HG03439 (cell line): ENCODE measurements around the gene CCDC197.

ENCODE experiments used
- ATAC-seq: cut with Tn5 transposase; IDR thresholded peaks from one replicate; pipeline ENCODE4 v1.9.1; 2021; ENCODE audit warnings: mild to moderate bottlenecking, moderate library complexity; ENCODE audit not compliant: unreplicated experiment

The CCDC197 gene

DNA sequence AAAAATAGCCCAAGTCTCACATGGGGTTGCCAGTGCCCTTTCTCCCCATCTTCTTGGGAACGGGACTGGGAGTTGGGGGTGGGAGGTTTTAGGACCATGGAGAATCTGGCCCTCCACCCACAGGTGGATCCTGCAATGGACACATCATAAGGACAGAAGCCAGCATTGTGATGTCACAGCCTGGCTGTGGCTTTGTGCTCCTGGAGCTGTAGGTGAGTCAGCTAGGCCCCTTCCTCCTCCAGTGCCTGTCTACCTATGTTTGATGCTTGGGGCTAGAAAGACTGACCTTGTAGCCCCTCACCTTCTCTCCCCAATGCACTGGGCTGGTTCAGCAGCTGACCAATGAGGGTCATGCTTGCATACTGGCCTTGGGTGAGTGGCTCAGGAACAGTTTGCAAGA, at the start of gene CCDC197:
Gene CCDC197 (plus strand): TSS at position 220 of the 400 bp plus-strand sequence. CDS start 831 bp downstream, outside the sequence.
- ATAC-seq: no peak

DNA sequence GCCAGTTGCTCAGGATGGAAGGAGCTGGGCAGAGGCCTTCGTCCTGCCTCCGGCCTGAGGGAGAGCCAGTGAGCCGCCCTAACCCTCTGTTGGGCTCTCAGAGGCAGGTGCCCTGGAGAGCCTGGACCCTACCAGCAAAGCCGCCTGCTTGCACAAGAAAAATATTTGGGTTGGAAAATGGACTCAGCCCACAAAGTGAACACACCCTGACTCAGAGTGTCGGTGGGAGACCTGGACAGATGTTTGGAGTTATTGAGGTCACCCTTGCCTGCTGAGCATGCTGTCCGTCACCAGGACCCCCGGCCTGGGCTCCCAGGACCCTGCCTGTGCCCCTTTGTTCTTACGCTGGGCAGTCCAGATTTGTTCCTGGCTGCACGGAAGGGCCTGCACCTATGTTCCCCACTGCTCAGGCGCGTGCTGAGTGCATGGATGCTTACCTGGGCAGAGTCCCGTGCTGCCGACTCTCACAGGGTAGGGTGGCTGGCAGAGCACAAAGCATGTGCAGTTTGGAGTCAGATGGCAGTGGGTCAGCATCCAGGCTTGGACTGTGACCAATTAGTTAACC, 47.5 kb upstream of the CCDC197 start:
- no peak for ATAC-seq

DNA sequence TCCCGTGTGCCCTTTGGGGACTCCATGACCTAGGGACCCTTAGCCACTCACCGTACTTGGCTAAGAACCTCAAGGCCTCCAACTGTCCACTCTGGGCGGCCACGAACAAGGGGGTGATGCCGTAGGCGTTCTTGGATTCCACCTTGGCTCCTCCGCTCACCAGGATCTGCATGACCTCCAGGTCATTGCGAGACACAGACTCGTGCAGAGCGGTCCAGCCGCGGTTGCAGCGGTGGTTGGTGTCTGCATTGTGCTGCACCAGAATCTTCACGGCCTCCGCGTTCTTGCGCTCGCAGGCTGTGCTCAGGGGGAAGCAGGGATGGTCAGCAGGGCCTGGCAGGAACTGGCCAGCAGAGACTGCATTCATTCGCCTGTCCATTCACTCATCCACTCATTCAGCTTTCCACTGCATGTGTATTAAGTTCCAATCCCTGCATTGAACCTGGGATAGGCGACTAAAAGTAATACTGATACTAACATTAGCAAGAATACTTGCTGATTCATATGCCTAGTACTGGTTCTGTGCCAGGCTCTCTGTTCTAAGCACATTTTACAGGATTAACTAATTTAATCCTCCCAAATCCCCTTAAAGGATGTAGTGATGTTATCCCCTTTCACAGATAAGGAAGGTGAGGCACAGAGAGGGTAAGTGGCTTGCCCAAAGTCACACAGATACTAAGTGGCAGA, 46.0 kb upstream of the CCDC197 start:
- ATAC-seq: no peak

DNA sequence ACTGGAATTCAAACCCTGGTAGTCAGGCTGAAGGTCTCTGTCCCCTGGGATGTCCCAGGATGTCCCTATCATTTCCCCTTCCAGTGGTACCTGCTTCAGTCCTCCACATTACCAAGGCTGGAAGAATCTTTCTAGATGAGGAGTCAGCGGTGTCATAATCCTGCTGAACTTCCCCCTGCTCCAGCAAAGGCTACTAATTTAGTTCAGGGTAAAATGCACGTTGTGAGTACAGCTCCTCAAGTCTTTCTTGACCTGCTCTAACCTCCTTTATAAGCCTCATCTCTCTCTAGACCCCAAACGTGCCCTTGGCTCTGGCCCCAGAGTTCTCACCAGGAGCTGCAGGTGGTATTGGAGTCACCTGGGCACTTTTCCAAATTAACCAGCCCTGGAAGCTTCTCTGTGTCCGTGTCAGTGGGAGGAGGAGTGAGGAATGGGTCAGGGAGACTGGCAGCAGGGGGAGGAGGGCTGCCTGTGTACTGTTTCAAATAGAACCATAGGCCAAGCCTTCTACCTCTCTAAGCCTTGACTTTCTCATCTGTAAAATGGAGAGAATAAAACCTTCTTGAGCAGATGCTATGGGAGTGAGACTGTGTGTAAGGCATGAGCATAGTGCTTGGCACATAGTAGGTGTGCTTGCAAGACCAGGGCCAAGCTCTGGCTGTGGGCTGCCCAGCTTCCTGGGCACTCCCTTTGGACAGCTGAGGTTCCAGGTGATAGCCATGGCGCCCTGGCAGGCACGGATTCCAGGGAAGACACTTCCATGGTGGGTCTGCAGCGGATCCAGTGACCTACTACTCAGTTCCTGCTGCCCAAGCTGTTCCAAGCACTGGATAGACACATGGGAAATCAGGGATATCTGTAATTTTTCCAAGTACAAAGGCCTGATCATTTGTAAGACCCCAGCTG, 45.2 kb upstream of the CCDC197 start:
- ATAC-seq: no peak

DNA sequence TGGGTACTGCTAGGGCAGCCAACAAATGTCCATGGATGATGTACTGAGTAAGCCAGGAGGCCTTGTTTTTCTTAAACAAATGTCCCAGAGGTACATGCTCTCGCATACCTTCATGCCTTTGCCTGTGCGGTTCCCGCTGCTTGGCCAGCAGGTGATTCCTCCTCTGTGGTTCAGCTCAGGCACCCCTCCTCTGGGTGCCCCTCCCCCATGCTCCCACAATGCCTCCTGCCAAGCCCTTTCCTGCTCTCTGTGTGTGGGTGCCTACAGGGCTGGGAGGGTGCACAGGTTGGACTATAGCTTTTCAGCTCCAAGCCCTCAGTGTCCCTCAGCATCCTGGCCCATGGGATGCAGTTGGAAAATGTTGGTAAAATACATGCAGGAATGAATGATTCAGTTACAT, 44.3 kb upstream of the CCDC197 start:
- no peak for ATAC-seq

DNA sequence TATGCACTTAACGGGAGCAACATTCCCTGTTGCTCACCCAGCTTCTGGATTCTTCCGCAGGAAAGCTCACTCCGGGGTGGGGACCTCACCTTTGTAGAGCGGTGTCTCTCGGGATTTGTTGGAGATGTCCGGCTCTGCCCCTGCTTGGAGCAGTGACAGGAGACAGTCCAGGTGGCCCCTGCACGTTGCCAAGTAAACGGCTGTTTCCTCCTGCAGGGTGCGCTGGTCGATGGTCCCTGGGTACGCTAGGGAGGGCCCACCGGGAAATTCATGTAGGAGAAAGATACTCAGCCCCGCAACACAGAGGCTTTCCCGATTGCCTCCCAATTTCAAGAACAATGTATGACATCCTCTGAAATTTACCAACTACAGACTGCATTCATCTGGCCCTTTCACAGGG, 43.8 kb upstream of the CCDC197 start:
- ATAC-seq: no peak

DNA sequence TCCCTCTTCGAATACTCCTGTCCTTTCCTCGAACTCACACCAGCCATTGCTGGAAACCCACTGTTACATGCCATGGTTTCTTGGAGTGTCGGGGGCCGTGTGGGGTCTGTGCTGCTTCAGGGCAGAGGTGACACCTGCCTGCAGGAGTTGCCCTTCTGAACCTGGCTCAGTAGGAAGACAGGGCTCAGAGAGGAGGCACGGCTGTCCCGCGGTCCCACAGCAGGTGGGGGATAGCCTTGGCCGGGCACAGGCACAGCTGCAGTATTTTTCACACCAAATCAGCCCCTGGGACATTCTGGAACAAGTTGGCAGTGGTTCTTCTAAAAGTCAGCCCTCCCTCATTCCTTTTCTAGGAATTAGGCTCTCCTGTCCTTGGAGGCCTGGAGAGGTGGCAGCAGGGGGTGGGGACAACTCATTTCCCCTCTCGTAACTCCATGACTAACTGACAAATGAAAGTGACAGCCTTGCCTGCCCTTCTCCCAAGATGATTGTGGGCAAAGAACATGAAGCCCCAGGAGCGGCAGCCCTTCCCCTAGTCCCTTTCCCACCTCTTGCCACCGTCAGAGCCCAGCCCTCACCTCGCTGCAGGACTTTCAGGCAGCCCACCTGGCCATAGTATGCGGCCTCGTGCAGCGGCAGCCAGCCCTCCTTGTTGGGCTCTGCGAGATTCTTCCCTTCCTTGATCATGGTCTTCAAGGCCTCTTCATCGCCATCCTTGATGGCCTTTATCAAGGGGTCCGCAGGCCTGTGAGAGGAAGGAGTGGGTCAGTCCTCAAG, 43.2 kb upstream of the CCDC197 start:
- no peak for ATAC-seq

DNA sequence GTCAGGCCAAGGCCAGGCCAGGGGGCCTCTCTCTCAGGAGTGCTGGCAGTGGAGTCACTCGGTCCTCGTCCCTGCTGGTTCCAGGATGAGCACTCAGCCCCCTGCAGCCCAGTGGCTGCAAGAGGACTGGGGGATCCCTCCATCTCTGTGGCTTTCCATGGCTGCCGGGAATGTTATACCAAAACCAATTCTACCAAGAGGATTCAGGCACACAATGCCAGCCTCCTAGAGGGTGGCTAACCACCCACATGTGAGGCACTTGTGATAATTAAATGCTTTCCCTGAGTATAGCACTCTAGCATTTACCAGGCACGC, 42.6 kb upstream of the CCDC197 start:
- no peak for ATAC-seq

DNA sequence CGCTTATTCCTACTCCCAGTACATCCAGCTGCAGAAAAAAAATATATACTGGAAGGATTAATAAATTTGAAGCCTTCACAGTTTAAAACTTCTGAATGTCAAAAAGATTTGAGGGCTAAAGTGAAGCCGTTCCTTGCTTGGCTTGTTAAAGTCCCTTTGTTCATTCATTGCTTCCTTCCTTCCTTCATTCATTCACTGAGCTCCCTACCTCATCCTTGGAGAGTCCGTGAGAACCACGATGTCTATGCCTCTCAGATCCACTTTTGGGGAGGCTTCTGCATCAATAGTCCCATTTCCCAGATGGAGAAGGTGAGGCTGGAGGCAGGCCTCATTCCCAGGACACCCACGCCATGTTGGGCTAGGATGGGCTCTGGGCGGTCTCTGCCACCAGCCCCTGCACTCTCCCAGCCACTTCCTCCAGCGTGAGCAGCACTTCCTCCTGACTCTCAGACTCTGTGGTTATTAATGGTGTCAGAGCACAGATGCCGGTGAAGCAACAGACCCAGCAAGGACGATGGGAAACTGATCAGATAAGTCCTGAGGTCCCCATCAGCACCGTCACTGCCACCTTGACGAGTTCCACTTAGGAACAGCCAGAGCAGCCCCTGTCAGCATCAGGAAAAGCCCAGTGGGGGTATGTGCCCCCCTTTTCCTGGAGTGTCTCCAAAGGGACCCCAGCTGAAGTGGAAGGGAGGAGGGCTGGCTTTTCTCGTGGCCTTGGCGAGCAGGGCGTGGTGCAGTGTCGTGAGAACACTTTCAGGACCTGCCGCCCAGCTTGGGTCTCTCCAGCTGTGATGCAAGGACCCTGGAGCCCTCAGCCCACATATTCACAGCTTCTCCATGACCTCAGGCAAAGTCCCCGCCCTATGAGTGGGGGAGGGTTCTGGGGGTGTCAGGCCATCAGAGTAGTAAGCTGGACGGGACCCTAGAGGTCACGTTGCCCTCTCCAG, 41.9 kb upstream of the CCDC197 start:
- ATAC-seq: no peak

DNA sequence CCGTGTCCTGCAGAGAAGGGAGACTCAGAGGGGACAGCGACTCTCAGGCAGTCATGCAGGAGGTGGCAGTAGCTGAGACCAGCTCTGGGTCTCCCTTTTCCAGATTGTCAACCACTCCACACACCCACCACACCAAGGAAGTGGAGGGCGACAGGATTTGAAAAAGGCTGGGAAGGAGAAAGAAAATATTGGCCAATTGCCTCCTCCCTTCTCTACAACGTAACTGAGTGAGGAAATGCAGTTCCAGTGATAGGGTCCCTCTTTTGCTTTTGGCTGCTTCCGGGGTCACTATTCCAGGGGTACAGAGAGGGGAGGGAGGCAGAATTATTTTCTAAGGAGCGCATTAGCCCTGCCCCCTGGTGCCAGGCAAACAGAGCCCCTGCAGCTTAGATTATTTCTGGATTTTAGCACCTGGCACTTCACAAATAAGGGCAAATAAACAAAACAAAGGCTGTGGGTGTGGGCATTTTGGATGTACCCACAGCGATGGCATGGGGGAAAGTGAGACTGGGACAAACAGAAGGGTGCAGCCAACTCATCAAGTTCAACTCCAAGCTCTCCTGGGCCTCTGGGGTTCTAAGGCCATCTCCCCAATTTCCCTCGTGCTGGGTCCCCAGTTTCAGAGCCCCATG, 41.1 kb upstream of the CCDC197 start:
- ATAC-seq: no peak

DNA sequence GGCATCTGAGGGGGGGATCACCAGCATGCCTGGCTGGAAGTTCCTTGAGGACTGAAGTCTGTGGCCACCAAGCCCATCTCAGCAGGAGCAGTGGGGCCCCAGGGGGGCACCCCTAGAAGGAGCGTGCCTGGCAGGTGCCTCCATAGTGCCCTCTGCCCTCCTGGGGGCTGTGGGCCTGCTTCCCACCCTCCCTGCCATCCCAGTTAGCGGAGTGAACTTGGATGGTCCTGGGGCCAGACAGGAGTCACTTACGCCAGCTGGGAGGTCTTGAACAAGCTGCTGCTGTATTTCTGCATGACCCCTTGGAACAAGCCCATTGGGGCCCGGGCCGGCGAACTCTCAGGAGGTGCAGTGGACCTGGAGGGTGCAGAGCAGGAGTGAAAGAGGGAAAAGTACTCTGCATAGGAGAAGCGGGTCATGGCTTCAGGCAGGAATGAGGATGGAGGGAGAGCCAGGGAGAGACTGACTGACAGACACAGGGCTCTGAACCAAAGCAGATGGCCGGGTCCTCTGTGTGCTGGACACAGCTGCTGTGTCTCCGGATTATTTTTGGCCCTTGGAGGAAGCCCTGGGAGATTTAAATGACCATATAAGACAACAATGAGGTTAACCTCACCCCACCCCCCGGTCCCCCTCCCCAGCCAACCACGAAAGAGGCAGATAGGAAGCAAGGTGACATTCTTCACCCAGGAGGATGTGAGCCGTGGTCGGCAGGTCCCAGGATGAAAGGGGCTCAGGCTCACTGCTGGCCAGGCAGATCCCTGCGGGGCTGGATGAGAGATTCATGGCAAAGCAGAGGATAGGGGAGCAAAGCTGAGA, 40.4 kb upstream of the CCDC197 start:
- no peak for ATAC-seq

DNA sequence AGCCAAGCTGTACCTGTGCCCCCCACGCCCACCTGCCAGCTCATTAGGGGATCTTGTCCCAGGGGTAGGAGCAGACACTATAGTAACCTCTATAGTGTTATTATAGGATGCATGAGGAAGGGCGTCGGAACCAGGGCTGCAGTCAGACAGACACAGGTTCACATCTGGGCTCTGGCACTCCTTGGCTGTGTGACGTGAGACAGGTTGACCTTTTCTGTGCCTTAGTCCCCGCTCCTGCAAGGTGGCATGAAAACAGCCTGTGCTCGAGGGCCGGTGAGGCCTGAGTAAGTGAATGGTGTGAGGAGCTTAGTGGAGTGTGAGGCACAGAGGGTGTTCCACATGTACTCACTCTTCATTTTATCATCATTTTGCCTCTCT, 39.8 kb upstream of the CCDC197 start:
- ATAC-seq: no peak

DNA sequence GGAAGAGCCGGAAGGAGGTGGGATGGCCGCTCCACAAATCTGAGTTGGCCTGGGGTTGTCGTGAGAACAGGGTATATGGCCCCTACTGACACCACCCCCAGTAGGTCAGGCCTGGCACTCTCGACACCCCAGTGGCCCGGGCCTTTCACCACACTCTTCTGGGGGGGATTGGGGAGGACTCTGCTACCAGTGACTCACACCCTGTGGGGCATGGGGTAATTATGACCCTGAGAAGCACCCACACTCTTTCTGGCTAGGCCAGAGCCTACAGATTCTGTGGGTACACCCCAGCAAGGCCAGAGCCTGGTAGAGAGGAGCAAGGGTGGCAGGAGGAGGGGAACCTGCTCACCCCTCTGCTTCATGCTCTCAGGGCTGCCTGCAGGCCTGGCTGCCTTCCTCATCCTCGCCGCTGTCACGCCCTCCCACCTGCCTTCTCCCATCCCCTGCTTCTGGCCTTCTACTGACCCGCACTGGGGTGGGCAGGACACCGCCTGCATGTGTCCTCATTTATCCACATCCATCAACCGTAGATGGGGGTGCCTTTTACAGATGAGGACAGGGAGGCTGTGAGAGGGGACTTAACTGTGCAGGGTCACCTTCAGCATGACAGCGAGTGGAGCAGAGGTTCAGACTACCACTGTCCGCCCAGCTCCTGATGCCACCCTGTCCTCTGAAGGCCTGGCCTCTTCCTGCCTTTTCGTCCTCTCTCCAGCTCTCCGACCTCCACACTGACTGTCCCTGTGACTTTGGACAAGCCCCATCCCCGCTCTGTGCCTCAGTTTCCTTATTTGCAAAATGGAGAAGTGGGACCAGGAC, 39.1 kb upstream of the CCDC197 start:
- ATAC-seq: no peak

DNA sequence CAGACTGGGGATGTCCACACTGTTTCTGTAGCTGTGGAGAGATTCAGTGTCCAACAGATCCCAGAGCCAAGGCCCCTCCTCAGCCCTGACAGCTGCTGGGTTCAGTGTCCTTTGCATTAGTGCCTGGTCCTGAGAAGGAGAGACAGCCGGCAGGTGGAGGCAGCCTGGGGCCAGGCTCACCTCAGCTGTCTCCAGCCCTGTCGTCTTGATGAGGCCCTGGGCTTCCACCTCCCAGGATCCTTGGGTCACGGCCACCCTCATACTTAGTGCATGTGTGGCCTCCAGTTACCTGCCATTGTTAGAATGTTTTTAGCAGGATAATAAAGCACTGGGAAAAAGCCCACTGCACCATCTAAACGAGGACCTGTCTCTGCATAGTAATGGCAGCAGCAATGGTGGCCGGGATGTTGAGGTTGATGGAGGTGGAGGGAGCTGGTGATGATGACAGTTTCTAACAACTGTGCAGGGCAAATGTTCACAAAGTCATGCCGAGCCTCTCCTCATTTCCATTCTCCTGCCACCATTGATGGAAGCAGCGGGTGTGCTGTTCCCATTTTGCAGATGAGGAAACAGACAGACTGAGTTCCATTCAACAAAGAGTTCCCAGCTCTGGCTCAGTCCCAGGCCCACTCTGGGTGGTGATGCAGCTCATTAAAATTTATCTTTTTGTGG, 38.4 kb upstream of the CCDC197 start:
- no peak for ATAC-seq

DNA sequence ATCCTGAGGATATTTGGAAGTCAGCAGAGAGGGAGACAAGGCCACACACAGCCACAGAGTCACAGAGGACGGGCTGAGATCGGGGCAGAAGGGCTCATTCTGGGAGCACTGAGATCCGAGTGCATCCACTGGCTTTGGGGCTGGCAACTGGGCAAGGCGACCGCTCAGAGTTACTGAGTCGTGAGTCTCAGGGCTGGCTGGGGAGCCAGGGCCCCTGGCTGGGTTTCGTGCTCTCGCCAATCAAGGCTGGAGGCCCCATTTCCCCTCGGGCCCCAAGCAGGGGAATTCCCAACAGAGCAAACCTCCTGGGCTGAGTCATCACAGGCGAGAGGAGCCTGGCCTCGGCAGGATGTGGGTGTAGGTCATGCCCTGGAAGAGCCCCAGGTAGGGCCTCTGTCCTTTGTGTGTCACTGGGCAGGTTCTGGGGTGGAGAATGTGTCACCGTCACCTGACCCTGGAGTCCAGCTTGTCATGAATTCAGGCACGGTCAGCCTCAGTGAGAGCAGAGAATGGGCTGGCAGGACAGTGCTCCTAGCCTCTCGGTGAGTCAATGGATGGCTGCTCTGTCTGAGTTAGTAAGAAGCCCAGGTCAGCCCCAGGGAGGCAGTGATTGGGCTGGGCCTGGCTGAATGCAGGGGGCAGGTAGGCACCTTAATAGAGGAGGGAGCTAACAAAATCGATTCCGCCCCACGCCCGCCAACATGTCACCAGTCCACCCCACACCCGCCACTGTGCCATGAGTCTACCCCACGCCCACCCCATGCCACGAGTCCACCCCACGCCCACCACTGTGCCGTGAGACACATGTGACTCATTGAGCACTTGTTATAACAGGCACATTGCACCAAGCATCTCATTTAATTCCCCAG, 37.6 kb upstream of the CCDC197 start:
- peak; percentile 72 for ATAC-seq

DNA sequence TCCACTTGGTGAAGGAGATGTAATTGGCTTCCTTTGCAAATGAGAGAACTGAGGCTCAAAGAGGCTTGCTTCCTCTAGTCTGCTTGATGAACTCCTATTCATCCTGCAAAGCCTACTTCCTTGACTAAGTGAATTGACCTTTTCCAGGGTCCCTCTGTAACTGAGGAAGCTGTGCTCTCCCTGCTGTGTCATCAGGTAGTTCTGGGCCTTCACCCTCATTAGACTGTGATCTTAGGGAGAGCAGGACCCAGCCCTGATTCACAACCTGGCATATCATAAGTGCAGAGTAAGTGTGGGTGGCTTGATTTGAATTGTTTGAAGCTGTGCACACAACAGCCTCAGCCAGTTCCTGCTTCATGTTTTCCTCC, 37.0 kb upstream of the CCDC197 start:
- no peak for ATAC-seq
